Caco-2 (cell line): Measurements from ENCODE around the gene KIF3A. TPM values are rescaled to one million over a fixed set of nuclear protein-coding genes. Genes with fewer than 3 reads are reported as not detected.

Experiments
- BruUV-seq: library from RNA; stranded (reverse); fragments of 400-500 nt; replicated peaks from 2 replicates; lab custom pipeline; 2021; lab: Mats Ljungman, UMichigan
- CTCF ChIA-PET: fragments of 300-600 bp; sonication (Branson Sonifier 250); formaldehyde crosslinking; loops from one replicate; lab custom pipeline; 2022; ENCODE audit warnings: antibody characterized with exemption; lab: Charles Lee
- POLR2A ChIA-PET: fragments of 300-600 bp; sonication (Branson Sonifier 250); formaldehyde crosslinking; loops from one replicate; lab custom pipeline; 2022; ENCODE audit warnings: antibody characterized with exemption; lab: Charles Lee
- DNase-seq, 2 experiments: peaks; one replicate each; pipeline versions ENCODE4 v3.0.0 to v3.0.0-alpha.2; 2020 to 2022
- H3K27me3 ChIP-seq: replicated peaks from 2 replicates; pipeline ENCODE4 v1.6.0; 2011; ENCODE audit warnings: low read length; ENCODE audit not compliant: control insufficient read depth, insufficient read depth
- H3K36me3 ChIP-seq: 2 replicates; pipeline ENCODE4 v1.5.1; 2011; ENCODE audit warnings: low read length; ENCODE audit not compliant: control insufficient read depth, insufficient read depth
- H3K4me1 ChIP-seq: fragments of 250-450 bp; sonication (Bioruptor Pico); 2 replicates; pipeline ENCODE4 v1.5.1; 2020; ENCODE audit warnings: mild to moderate bottlenecking
- H3K4me3 ChIP-seq: 2 replicates; pipeline ENCODE4 v1.5.1; 2011; ENCODE audit warnings: low read depth, mild to moderate bottlenecking, control low read depth, low read length
- H3K9me3 ChIP-seq: fragments of 250-450 bp; sonication (Bioruptor Pico); 2 replicates; pipeline ENCODE4 v1.5.1; 2020; ENCODE audit warnings: mild to moderate bottlenecking, moderate library complexity
- H3K27ac Mint-ChIP-seq: one replicate; pipeline ENCODE4 v1.8.0; 2022; ENCODE audit warnings: mixed read lengths; ENCODE audit not compliant: unreplicated experiment
- H3K27me3 Mint-ChIP-seq: one replicate; pipeline ENCODE4 v1.8.0; 2022; ENCODE audit warnings: mixed read lengths; ENCODE audit not compliant: insufficient read depth, unreplicated experiment
- H3K36me3 Mint-ChIP-seq: one replicate; pipeline ENCODE4 v1.8.0; 2022; ENCODE audit warnings: mild to moderate bottlenecking, mixed read lengths; ENCODE audit not compliant: insufficient read depth, unreplicated experiment
- H3K4me1 Mint-ChIP-seq: one replicate; pipeline ENCODE4 v1.8.0; 2022; ENCODE audit warnings: low read depth, mixed read lengths; ENCODE audit not compliant: unreplicated experiment
- H3K4me3 Mint-ChIP-seq: one replicate; pipeline ENCODE4 v1.8.0; 2022; ENCODE audit warnings: mild to moderate bottlenecking, moderate library complexity, mixed read lengths; ENCODE audit not compliant: unreplicated experiment
- H3K9me3 Mint-ChIP-seq: one replicate; pipeline ENCODE4 v1.8.0; 2022; ENCODE audit warnings: mixed read lengths; ENCODE audit not compliant: unreplicated experiment
- CTCF ChIP-seq, 2 experiments: fragments of 200-600 bp in 1 of 2; IDR thresholded peaks; 1 replicate in 1 of 2; 2 replicates in 1 of 2; pipeline versions ENCODE4 v1.5.1 to v1.8.0; 2011 to 2022; ENCODE audit warnings: antibody characterized with exemption in 1 of 2, control low read depth in 1 of 2, inconsistent platforms in 1 of 2, low read depth in 1 of 2, low read length in 1 of 2, mild to moderate bottlenecking in 1 of 2, moderate library complexity in 1 of 2; ENCODE audit not compliant: insufficient read depth in 1 of 2, severe bottlenecking in 1 of 2, unreplicated experiment in 1 of 2
- intact Hi-C: fragments of 100-400 bp; cut with micrococcal nuclease; formaldehyde crosslinking; loops from one replicate; pipeline ENCODE4 v1.10.0; 2022; ENCODE audit not compliant: unreplicated experiment
- total RNA-seq: library from RNA; stranded (reverse); gene quantifications from 2 replicates; pipeline ENCODE4 v1.2.3, GENCODE V29; 2022

The KIF3A gene
- total RNA-seq, 1 experiment from 2014 or later = 12.7 TPM

GRCh38 chr5:132739232-132739631 lies 1.9 kb upstream of the KIF3A start:
- no peak for DNase-seq

GRCh38 chr5:132737982-132738681 lies 786 bp upstream of the KIF3A start:
- H3K27me3 ChIP-seq = no peaks in the 10 kb centered on the region
- peaks cover 4% of the 10 kb centered on the region; the same call in 1 of the 2 replicates for H3K4me1 ChIP-seq
- CTCF ChIA-PET = interaction anchor here (0.9 to 1.8 kb wide), 5 partner anchors 17 to 211 kb away, joined by 3 to 7 read pairs (median 4); partner anchors contain the start of gene GDF9
- POLR2A ChIA-PET = no interaction called here
- H3K4me3 ChIP-seq = peak overlapping the region; percentile 95
- Mint-ChIP-seq H3K4me1 (peaks cover 9% of the 10 kb centered on the region), H3K36me3 (peaks cover 10% of the 10 kb centered on the region), H3K4me3 (peak overlapping the region; percentile 88), H3K27ac (peak overlapping the region; percentile 71), H3K9me3 (peaks cover 4% of the 10 kb centered on the region), H3K27me3 (peaks cover 3% of the 10 kb centered on the region)
- H3K9me3 ChIP-seq = no peaks in the 10 kb centered on the region
- intact Hi-C loops = no loop called here
- H3K36me3 ChIP-seq = no peaks in the 10 kb centered on the region
- BruUV-seq = no TSS peak
- TF ChIP-seq CTCF (IDR thresholded peaks at IDR 0.05; ENCODE audit: insufficient read depth in 1 of 2, low read depth in 1 of 2, low read length in 1 of 2, severe bottlenecking in 1 of 2, unreplicated experiment in 1 of 2) = no peak
- no peak for DNase-seq

More at GRCh38 chr5:132739232-132739631, 1.9 kb upstream of the KIF3A start:
- Histone ChIP-seq H3K27me3 (no peaks in the 10 kb centered on the region), H3K36me3 (no peaks in the 10 kb centered on the region), H3K4me1 (peaks cover 4% of the 10 kb centered on the region; the same call in 1 of the 2 replicates), H3K4me3 (no peak overlapping the region), H3K9me3 (no peaks in the 10 kb centered on the region)
- TF ChIP-seq CTCF (IDR thresholded peaks at IDR 0.05; ENCODE audit: insufficient read depth in 1 of 2, low read depth in 1 of 2, low read length in 1 of 2, severe bottlenecking in 1 of 2, unreplicated experiment in 1 of 2) = no peak
- BruUV-seq = no TSS peak
- Mint-ChIP-seq H3K9me3 (peaks cover 7% of the 10 kb centered on the region), H3K4me3 (no peak overlapping the region), H3K36me3 (peaks cover 6% of the 10 kb centered on the region), H3K27me3 (peaks cover 6% of the 10 kb centered on the region), H3K27ac (no peak overlapping the region), H3K4me1 (peaks cover 9% of the 10 kb centered on the region)
- CTCF ChIA-PET = no interaction called here
- POLR2A ChIA-PET = no interaction called here
- intact Hi-C loops = no loop called here

DNA sequence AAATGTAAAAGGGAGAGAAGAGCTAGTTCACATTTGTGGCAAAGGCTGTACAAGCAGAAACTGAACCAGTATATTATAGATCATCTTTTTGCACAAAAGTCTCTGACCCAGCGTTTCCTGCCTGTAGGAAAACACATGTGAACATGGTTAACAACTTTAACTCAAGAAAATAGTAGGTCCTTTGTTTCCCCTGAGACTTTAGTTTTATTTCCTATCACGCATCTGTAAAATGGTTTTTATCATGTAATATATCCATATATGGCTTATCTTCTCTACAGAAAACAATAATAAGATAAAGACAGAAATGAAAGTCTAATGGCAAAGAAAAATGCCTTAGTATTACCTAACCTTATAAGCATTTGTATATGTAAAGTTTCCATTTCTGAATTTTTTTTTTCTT lies 2.7 kb downstream of the KIF3A start:
- H3K27ac Mint-ChIP-seq = no peak overlapping the region
- H3K4me1 ChIP-seq = peaks cover 4% of the 10 kb centered on the region; the same call in 1 of the 2 replicates
- intact Hi-C loops = no loop called here
- CTCF ChIA-PET = interaction anchor here (0.6 kb wide), 1 partner anchor 19 kb away, joined by 3 read pairs; no protein-coding TSS in a partner anchor
- no peak overlapping the region for H3K4me3 ChIP-seq
- POLR2A ChIA-PET = no interaction called here
- BruUV-seq = no TSS peak
- no peaks in the 10 kb centered on the region for H3K36me3 ChIP-seq
- H3K27me3 Mint-ChIP-seq = no peaks in the 10 kb centered on the region
- H3K4me3 Mint-ChIP-seq = no peak overlapping the region
- no peaks in the 10 kb centered on the region for H3K9me3 Mint-ChIP-seq
- peaks cover 10% of the 10 kb centered on the region for H3K36me3 Mint-ChIP-seq
- no peaks in the 10 kb centered on the region for H3K9me3 ChIP-seq
- TF ChIP-seq CTCF (IDR thresholded peaks at IDR 0.05; ENCODE audit: insufficient read depth in 1 of 2, low read depth in 1 of 2, low read length in 1 of 2, severe bottlenecking in 1 of 2, unreplicated experiment in 1 of 2) = no peak
- H3K4me1 Mint-ChIP-seq = peaks cover 9% of the 10 kb centered on the region
- no peak for DNase-seq
- no peaks in the 10 kb centered on the region for H3K27me3 ChIP-seq
